Spleen (tissue), 7 donors: ENCODE data around the gene KIF3B.

Experiments used
- CTCF ChIP-seq, 11 experiments: fragments of 200-600 bp in 7 of 11; fragments of 450-650 bp in 4 of 11; sonication (generic) in 4 of 11; IDR thresholded peaks in 8 of 11; conservative IDR thresholded peaks in 3 of 11; 1 replicate in 7 of 11; 2 replicates in 4 of 11; pipeline versions ENCODE4 v1.4.0 to v1.8.0; 2016 to 2021; ENCODE audit warnings: antibody characterized with exemption in 11 of 11, inconsistent platforms in 4 of 11, mild to moderate bottlenecking in 1 of 11
- POLR2A ChIP-seq, 3 donors: fragments of 450-650 bp; IDR thresholded peaks; one replicate each; pipeline ENCODE4 v1.5.1; 2017; ENCODE audit warnings: antibody characterized with exemption in 3 of 3, mild to moderate bottlenecking in 1 of 3
- POLR2AphosphoS5 ChIP-seq, 3 donors: sonication (generic); formaldehyde crosslinking; IDR thresholded peaks; one replicate each; pipeline ENCODE4 v1.5.1; 2017; ENCODE audit warnings: antibody characterized with exemption in 3 of 3
- donor health status: DM: no; HTN: no; CAD: no; lungs with moderate emphysema.
- donor health status: DM: no; HTN: no; CAD: no.
- donor health status: DM: no; HTN: no; CAD: no.

GRCh38 chr20:32368925-32369324 is 91.5 kb downstream of the KIF3B start:
- no peak for TF ChIP-seq CTCF (IDR thresholded peaks at IDR 0.05 in 8 of 11, conservative IDR thresholded peaks at IDR 0.05 in 3 of 11)
- TF ChIP-seq POLR2A (IDR thresholded peaks at IDR 0.05): no peak
- TF ChIP-seq POLR2AphosphoS5 (IDR thresholded peaks at IDR 0.05): no peak
